Breast epithelium (tissue), 3 donors: ENCODE data around the gene UFD1.

ENCODE experiments used
- CTCF ChIP-seq, 3 donors: fragments of 450-650 bp; IDR thresholded peaks; one replicate each; pipeline ENCODE4 v1.5.1; 2016 to 2017; ENCODE audit warnings: antibody characterized with exemption in 3 of 3, mild to moderate bottlenecking in 3 of 3, moderate library complexity in 3 of 3
- POLR2A ChIP-seq: fragments of 450-650 bp; IDR thresholded peaks from one replicate; pipeline ENCODE4 v1.6.1; 2016; ENCODE audit warnings: antibody characterized with exemption, mild to moderate bottlenecking, moderate library complexity

GRCh38 chr22:19497245-19497644, 18.3 kb upstream of the UFD1 start:
- TF ChIP-seq POLR2A (no peak), CTCF (IDR thresholded peaks at IDR 0.05) (no peak)
